GM12892 (cell line): ENCODE measurements around the gene BHLHE40.

Experiments used
- POLR2A ChIP-seq: IDR thresholded peaks from 2 replicates; pipeline ENCODE4 v1.6.1; 2011; ENCODE audit warnings: low read depth, low read length, control low read depth
- POLR2AphosphoS5 ChIP-seq: IDR thresholded peaks from 2 replicates; pipeline ENCODE4 v1.6.1; 2011; ENCODE audit warnings: low read depth, low read length, control low read depth
- TAF1 ChIP-seq: IDR thresholded peaks from 2 replicates; pipeline ENCODE4 v1.6.1; 2011; ENCODE audit warnings: low read depth, mild to moderate bottlenecking, control low read depth, low read length, borderline replicate concordance

DNA sequence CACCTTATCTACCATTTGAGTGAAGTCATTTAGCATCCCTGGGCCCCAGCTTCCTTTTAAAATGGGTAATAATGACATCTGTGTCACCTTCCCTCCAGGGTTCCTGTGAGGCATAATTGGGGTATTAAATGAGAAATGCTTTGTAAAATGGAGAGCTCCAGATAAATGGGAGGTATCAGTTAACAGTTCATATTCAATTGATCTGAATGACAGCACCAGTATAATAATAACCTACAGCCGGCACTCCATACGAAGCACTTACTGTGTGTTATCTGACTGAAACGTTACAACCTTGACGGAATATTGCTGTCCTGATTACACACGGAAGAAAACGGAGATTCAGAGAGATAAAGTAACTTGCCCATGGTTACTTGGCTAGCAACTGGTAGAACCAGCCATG, 53.6 kb downstream of the BHLHE40 start:
- TF ChIP-seq POLR2AphosphoS5 (no peak), POLR2A (no peak), TAF1 (no peak)
